GM10266 (cell line): Measurements from ENCODE around the gene FAM177B.
"Not testable (repeated sequence)": the region's sequence is repeated elsewhere in the genome, so short reads cannot be mapped to it uniquely, and the experiment has no call there.

Source experiments
- DNase-seq: peaks from one replicate; pipeline ENCODE4 v3.0.0; 2012; ENCODE audit errors: extremely low spot score
- TF ChIP-seq, protein P1 (sequence below): IDR thresholded peaks from 2 replicates; pipeline ENCODE4 v1.5.1; 2012; ENCODE audit warnings: mild to moderate bottlenecking, low read depth; ENCODE audit not compliant: control insufficient read depth, insufficient read depth; ENCODE audit errors: missing control alignments

FAM177B gene

DNA sequence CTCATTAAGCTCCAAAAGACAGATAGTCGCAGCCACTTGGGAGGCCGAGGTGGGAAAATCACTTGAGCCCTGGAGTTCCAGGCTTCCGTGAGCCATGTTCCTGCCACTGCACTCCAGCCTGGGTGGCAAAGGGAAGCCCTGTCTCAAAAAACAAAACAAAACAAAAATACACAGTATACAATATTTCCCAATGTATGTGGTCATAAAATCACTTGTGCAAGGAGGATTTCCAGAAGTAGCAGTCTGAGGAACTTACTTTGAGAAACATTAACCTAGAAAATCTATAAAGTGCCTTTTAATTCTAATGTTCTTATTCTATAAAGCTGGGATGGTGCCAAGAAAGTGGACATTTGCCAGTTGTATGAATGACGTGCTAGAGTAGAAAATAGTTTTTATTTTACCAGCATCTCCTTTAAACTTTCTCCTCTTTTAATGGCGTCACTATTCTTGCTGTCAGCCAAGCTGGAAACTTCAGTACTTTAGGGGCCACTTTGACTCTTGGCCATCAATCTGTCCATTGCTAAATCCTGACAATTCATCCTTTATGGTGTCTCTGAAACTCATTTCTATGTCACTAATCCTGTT lies 22.5 kb downstream of the FAM177B start:
- TF ChIP-seq, protein P1, sequence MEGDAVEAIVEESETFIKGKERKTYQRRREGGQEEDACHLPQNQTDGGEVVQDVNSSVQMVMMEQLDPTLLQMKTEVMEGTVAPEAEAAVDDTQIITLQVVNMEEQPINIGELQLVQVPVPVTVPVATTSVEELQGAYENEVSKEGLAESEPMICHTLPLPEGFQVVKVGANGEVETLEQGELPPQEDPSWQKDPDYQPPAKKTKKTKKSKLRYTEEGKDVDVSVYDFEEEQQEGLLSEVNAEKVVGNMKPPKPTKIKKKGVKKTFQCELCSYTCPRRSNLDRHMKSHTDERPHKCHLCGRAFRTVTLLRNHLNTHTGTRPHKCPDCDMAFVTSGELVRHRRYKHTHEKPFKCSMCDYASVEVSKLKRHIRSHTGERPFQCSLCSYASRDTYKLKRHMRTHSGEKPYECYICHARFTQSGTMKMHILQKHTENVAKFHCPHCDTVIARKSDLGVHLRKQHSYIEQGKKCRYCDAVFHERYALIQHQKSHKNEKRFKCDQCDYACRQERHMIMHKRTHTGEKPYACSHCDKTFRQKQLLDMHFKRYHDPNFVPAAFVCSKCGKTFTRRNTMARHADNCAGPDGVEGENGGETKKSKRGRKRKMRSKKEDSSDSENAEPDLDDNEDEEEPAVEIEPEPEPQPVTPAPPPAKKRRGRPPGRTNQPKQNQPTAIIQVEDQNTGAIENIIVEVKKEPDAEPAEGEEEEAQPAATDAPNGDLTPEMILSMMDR, result no peak
- no peak for DNase-seq

DNA sequence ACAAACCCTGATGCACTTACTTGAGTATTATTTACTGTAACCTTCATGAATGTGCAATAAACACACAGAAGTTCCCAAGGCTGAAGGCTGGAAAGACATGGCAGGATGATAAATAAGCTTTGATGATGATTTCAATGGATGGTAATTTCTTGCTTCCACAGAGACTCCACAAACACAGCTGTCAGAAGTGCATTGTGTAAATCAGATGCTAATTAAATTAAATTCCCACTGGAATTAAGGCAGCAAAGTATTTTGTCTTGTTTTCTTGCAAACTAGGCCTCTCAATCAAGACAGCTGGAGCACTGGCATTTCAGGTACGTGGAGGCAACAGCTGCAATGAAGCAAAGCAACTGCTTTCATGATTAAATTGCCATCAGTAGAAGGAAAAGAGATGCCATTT lies 24.1 kb downstream of the FAM177B start:
- TF ChIP-seq, protein P1, result no peak
- DNase-seq, result no peak

DNA sequence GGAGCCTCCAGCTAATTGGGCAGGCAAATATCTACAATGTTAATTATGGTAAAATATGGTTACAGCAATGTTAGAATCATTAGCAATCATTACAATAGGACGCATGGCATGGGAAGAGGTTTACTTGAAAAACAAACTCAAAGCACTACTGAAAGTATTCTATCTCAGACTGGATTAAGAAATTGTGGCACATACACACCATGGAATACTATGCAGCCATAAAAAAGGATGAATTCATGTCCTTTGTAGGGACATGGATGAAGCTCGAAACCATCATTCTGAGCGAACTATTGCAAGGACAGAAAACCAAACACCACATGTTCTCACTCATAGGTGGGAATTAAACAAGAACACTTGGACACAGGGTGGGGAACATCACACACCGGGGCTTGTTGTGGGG lies 25.2 kb downstream of the FAM177B start:
- DNase-seq, result not testable (repeated sequence)

DNA sequence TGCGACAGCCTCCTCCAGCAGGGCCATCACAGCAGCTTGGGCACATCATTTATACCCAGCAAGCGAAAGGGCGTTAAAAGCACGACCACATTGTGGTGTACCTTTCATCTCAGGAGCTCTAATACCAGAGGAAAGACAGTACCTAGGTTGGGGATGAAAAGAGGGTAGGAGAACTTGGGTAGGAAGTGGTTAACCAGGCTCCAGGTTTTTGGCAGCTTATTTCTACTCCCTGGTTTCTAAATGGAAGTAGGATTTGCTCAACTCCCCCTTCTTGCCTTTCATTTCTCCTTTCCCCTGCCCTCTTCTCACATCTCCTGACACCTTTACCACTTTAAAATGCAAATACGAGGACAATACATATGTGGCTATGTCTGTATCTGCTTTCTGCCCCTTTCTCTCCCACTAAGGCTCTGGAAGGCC lies 30.2 kb downstream of the FAM177B start:
- TF ChIP-seq, protein P1, result no peak
- no peak for DNase-seq

DNA sequence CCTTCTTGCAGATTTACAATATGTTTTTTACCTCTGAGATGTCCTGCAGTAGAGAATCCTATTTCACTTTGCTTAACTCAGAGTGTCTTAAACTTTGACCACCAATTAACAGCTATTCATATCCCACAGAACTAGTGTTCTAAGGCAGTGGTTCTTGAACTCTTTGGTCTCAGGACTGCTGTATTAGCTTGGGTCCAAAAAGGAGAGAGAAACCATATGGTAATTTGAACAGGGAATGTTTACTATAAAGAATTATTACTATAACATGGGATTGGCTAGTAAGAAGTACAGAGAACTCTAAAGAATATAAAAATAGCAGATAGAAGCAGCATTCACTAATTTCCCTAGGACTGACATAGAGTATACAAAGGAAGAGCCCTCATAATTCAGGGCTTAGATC lies 31.6 kb downstream of the FAM177B start:
- DNase-seq, result no peak

DNA sequence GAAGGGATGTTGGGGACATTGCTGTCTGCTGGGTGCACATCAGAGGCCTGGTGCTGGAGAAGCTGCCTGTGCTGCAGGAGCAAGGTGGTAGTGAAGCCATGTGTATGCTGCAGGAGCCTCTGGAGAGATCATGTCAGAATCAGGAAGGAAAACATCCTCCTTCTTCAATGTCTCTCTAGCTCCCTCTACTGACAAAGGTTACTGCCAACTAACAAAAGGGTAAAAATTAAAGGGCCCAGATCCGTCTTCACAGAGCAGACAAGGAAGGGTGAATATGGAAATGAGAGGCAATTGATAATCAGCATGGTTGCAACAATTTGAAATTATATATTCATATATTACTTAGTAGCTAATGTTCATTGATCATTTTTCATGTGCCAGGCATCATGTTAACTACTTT lies 32.2 kb downstream of the FAM177B start:
- TF ChIP-seq, protein P1, result no peak
- no peak for DNase-seq

More for the DNA sequence above, 31.6 kb downstream of the FAM177B start:
- TF ChIP-seq, protein P1, result no peak

DNA sequence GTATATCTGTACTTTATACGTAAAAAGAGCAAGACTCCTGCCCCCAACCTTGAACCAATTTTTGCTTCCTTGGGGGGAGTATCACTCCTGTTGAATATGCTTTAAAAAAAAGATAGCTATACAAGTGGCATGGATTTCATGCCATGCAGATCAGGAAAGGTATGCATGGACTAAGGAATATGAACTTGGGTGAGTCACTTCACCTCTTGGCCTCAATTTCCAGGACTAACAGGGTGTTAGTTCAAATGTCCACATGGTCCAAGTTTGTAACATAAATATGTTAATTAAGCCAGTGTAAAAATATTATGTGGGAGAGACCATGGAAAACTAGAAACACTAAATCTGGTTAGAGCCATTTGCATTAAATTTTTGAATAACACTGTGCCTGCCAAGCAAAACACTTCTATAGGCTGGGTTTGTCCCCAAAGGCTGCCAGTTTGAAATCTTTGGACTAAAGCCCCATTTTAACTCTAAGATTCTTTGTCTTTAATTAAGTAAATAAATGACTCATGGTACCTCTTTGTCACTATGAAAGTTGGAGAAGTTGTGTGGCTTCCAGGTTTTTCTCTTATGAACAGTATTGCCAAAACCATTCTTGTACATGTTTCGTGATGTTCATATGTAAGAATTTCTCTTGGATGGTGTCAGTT lies 33.1 kb downstream of the FAM177B start:
- no peak for DNase-seq
- TF ChIP-seq, protein P1, result no peak
